HL-60 (cell line): ENCODE results near the gene XPOT.

ENCODE experiments used
- CTCF ChIP-seq: IDR thresholded peaks from one replicate; pipeline ENCODE4 v1.5.1; 2011; ENCODE audit warnings: low read length, control low read depth, inconsistent platforms; ENCODE audit not compliant: insufficient read depth
- GABPA ChIP-seq: IDR thresholded peaks from 2 replicates; pipeline ENCODE4 v1.6.1; 2012; ENCODE audit warnings: low read depth
- POLR2AphosphoS5 ChIP-seq: IDR thresholded peaks from 2 replicates; pipeline ENCODE4 v1.6.1; 2012; ENCODE audit warnings: low read depth
- REST ChIP-seq: IDR thresholded peaks from 2 replicates; pipeline ENCODE4 v1.6.1; 2012; ENCODE audit warnings: low read depth; ENCODE audit not compliant: insufficient replicate concordance

GRCh38 chr12:64411427-64411826 lies 7.2 kb downstream of the XPOT start:
- TF ChIP-seq CTCF: no peak
- TF ChIP-seq POLR2AphosphoS5: no peak
- no peak for TF ChIP-seq GABPA
- no peak for TF ChIP-seq REST
